MM.1S (cell line): ENCODE results near the gene FCN3.

ENCODE experiments used
- EZH2 ChIP-seq: fragments of 300-600 bp; sonication (generic); optimal IDR thresholded peaks from 2 replicates; pipeline ENCODE3; 2017; ENCODE audit warnings: low read depth, mild to moderate bottlenecking, antibody characterized with exemption, low read length, mixed read lengths
- EZH2phosphoT487 ChIP-seq: fragments of 300-600 bp; sonication (generic); IDR thresholded peaks from 2 replicates; pipeline ENCODE4 v1.6.1; 2018; ENCODE audit warnings: antibody characterized with exemption, low read length
- TF ChIP-seq, protein P1 (sequence below): fragments of 300-600 bp; sonication (generic); IDR thresholded peaks from 2 replicates; pipeline ENCODE4 v1.5.1; 2016; ENCODE audit warnings: antibody characterized with exemption, low read length, mixed read lengths

DNA sequence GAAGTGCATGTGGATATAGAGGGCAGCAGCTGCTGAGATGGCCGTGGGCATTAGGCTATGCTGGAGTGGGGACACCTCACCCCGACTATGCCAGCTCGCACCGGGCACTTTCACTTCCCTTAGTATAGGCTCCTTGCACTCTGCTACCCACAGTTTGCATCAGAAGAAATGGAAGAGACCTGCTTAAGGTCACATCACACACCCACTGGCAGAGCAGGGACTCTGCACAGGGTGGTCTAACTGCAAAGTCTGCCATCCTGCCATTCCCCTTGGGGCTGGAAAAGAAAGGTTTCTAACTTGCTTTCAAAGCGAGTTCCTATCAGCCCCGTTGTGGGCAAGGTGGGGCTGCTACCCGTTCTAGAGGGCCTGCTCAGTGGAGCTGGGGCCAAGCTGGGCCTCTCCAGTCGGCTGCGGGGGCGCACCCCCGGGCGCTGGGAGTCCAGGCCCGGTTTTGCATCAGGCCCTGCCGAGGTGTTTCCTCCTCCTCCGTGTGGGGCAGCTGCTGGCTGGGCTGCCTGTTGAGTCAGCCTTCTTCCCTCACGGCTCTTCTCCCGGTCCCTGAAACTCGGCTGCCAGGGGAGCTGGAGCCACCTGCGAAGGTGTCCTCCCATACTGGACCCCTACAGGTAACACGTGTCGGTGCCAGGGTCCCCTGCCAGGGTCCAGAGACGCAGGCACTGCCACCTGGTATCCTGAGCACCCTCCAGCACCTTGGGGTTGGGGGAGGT, 32.9 kb downstream of the FCN3 start, which contains the start of gene SYTL1:
- TF ChIP-seq, protein P1, sequence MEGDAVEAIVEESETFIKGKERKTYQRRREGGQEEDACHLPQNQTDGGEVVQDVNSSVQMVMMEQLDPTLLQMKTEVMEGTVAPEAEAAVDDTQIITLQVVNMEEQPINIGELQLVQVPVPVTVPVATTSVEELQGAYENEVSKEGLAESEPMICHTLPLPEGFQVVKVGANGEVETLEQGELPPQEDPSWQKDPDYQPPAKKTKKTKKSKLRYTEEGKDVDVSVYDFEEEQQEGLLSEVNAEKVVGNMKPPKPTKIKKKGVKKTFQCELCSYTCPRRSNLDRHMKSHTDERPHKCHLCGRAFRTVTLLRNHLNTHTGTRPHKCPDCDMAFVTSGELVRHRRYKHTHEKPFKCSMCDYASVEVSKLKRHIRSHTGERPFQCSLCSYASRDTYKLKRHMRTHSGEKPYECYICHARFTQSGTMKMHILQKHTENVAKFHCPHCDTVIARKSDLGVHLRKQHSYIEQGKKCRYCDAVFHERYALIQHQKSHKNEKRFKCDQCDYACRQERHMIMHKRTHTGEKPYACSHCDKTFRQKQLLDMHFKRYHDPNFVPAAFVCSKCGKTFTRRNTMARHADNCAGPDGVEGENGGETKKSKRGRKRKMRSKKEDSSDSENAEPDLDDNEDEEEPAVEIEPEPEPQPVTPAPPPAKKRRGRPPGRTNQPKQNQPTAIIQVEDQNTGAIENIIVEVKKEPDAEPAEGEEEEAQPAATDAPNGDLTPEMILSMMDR: no peak
- TF ChIP-seq EZH2phosphoT487 (no peak), EZH2 (no peak)
